IMR-90 (cell line): Measurements from ENCODE around the gene CRYBG2. TPM values are rescaled to one million over a fixed set of nuclear protein-coding genes. Genes with fewer than 3 reads are reported as not detected.

Experiments used
- ATAC-seq: fragments of 200-7000 bp; cut with Tn5 transposase; 2 replicates; pipeline ENCODE4 v1.9.1; 2020; ENCODE audit warnings: low read depth, mild to moderate bottlenecking, moderate library complexity
- BruUV-seq: library from RNA; stranded (reverse); fragments of 400-500 nt; replicated peaks from 2 replicates; lab custom pipeline; 2021; lab: Mats Ljungman, UMichigan
- CTCF ChIA-PET: fragments of 300-600 bp; formaldehyde crosslinking; extraction: SDS; loops from one replicate; lab custom pipeline; 2021; ENCODE audit warnings: antibody characterized with exemption; lab: Yijun Ruan, JAX
- POLR2A ChIA-PET: fragments of 300-600 bp; sonication (Branson Sonifier 250); formaldehyde crosslinking; loops from one replicate; lab custom pipeline; 2022; ENCODE audit warnings: antibody characterized with exemption; ENCODE audit not compliant: unreplicated experiment; lab: Charles Lee
- DNase-seq: peaks from one replicate; pipeline ENCODE4 v3.0.0; 2013
- H2AFZ ChIP-seq: replicated peaks from 2 replicates; pipeline ENCODE3; 2013; ENCODE audit warnings: low read length, mild to moderate bottlenecking; ENCODE audit not compliant: poor library complexity
- H2AK5ac ChIP-seq: 2 replicates; pipeline ENCODE4 v1.6.1; 2013; ENCODE audit warnings: low read depth, low read length, inconsistent platforms
- H2AK9ac ChIP-seq: replicated peaks from 2 replicates; pipeline ENCODE3; 2013; ENCODE audit warnings: mild to moderate bottlenecking, low read depth, low read length, moderate library complexity; ENCODE audit not compliant: poor library complexity
- H2BK120ac ChIP-seq: 2 replicates; pipeline ENCODE4 v1.6.1; 2013; ENCODE audit warnings: low read depth, low read length, inconsistent platforms
- H2BK15ac ChIP-seq: 3 replicates; pipeline ENCODE4 v1.6.1; 2013; ENCODE audit warnings: low read depth, low read length, inconsistent platforms
- H2BK20ac ChIP-seq: 2 replicates; pipeline ENCODE4 v1.6.1; 2013; ENCODE audit warnings: low read depth, mild to moderate bottlenecking, inconsistent platforms, low read length, moderate library complexity
- H2BK5ac ChIP-seq: 2 replicates; pipeline ENCODE4 v1.6.1; 2013; ENCODE audit warnings: mild to moderate bottlenecking, low read depth, low read length, inconsistent platforms; ENCODE audit not compliant: poor library complexity, severe bottlenecking
- H3K14ac ChIP-seq: replicated peaks from 2 replicates; pipeline ENCODE4 v1.6.1; 2013; ENCODE audit warnings: low read depth, low read length, inconsistent platforms
- H3K18ac ChIP-seq: 2 replicates; pipeline ENCODE4 v1.6.1; 2013; ENCODE audit warnings: low read depth, low read length, control low read depth
- H3K23ac ChIP-seq: 2 replicates; pipeline ENCODE4 v1.6.1; 2013; ENCODE audit warnings: low read depth, low read length, inconsistent platforms
- H3K27ac ChIP-seq: 2 replicates; pipeline ENCODE4 v1.5.1; 2013; ENCODE audit warnings: mild to moderate bottlenecking, control low read depth, low read length; ENCODE audit not compliant: insufficient read depth
- H3K27me3 ChIP-seq: 2 replicates; pipeline ENCODE4 v1.6.1; 2013; ENCODE audit warnings: low read length; ENCODE audit not compliant: control insufficient read depth, insufficient read depth
- H3K36me3 ChIP-seq: 2 replicates; pipeline ENCODE4 v1.6.1; 2013; ENCODE audit warnings: low read length, mixed read lengths; ENCODE audit not compliant: control insufficient read depth, insufficient read depth
- H3K4ac ChIP-seq: 2 replicates; pipeline ENCODE4 v1.6.1; 2013; ENCODE audit warnings: low read depth, low read length, inconsistent platforms
- H3K4me1 ChIP-seq: 2 replicates; pipeline ENCODE4 v1.6.1; 2013; ENCODE audit warnings: low read length, mixed read lengths; ENCODE audit not compliant: control insufficient read depth, insufficient read depth
- H3K4me2 ChIP-seq: 2 replicates; pipeline ENCODE4 v1.6.1; 2013; ENCODE audit warnings: low read depth, mild to moderate bottlenecking, control low read depth, low read length, moderate library complexity
- H3K4me3 ChIP-seq: 2 replicates; pipeline ENCODE4 v1.5.1; 2013; ENCODE audit warnings: low read depth, mild to moderate bottlenecking, control low read depth, low read length, moderate library complexity; ENCODE audit not compliant: insufficient read depth
- H3K56ac ChIP-seq: 2 replicates; pipeline ENCODE4 v1.6.1; 2013; ENCODE audit warnings: low read length, inconsistent platforms; ENCODE audit not compliant: insufficient read depth; ENCODE audit errors: extremely low read depth
- H3K79me1 ChIP-seq, 2 experiments: 2 replicates each; pipeline ENCODE4 v1.6.1; 2013; ENCODE audit warnings: low read length in 2 of 2, inconsistent platforms in 1 of 2, low read depth in 1 of 2
- H3K9ac ChIP-seq: 2 replicates; pipeline ENCODE4 v1.6.1; 2013; ENCODE audit warnings: low read depth, low read length, control low read depth
- H3K9me1 ChIP-seq: 2 replicates; pipeline ENCODE4 v1.6.1; 2013; ENCODE audit warnings: low read length, inconsistent platforms; ENCODE audit not compliant: insufficient read depth
- H3K9me3 ChIP-seq: 2 replicates; pipeline ENCODE4 v1.6.1; 2013; ENCODE audit warnings: low read length; ENCODE audit not compliant: control insufficient read depth, insufficient read depth
- H4K20me1 ChIP-seq: 2 replicates; pipeline ENCODE4 v1.6.1; 2013; ENCODE audit warnings: low read length, inconsistent platforms; ENCODE audit not compliant: insufficient read depth
- H4K5ac ChIP-seq: 2 replicates; pipeline ENCODE4 v1.6.1; 2013; ENCODE audit warnings: mild to moderate bottlenecking, low read depth, low read length, control low read depth
- H4K8ac ChIP-seq, 2 experiments: 2 replicates each; pipeline ENCODE4 v1.6.1; 2013; ENCODE audit warnings: low read depth in 2 of 2, low read length in 2 of 2, control low read depth in 1 of 2, inconsistent platforms in 1 of 2
- H4K91ac ChIP-seq: 2 replicates; pipeline ENCODE4 v1.6.1; 2013; ENCODE audit warnings: low read depth, low read length, inconsistent platforms; ENCODE audit not compliant: insufficient read depth
- BHLHE40 ChIP-seq: fragments of 150-350 bp; IDR thresholded peaks from 2 replicates; pipeline ENCODE4 v1.6.1; 2016; ENCODE audit warnings: mild to moderate bottlenecking, low read depth, low read length
- CEBPB ChIP-seq: IDR thresholded peaks from 2 replicates; pipeline ENCODE4 v1.6.1; 2012; ENCODE audit warnings: low read depth, low read length, improper control_type of control experiment
- CHD1 ChIP-seq: IDR thresholded peaks from 2 replicates; pipeline ENCODE4 v1.6.1; 2012; ENCODE audit warnings: low read depth, low read length, improper control_type of control experiment
- CTCF ChIP-seq: conservative IDR thresholded peaks from 2 replicates; pipeline ENCODE4 v1.5.1; 2012; ENCODE audit warnings: mild to moderate bottlenecking, low read depth, low read length, improper control_type of control experiment
- FOS ChIP-seq: fragments of 150-350 bp; IDR thresholded peaks from 2 replicates; pipeline ENCODE4 v1.6.1; 2016; ENCODE audit warnings: low read depth, low read length
- MAFK ChIP-seq: IDR thresholded peaks from 2 replicates; pipeline ENCODE4 v1.6.1; 2012; ENCODE audit warnings: low read depth, low read length, improper control_type of control experiment
- MAZ ChIP-seq: IDR thresholded peaks from 2 replicates; pipeline ENCODE4 v1.6.1; 2012; ENCODE audit warnings: low read depth, mild to moderate bottlenecking, low read length, improper control_type of control experiment, moderate library complexity, borderline replicate concordance
- MXI1 ChIP-seq: IDR thresholded peaks from 2 replicates; pipeline ENCODE4 v1.6.1; 2012; ENCODE audit warnings: low read depth, mild to moderate bottlenecking, low read length, moderate library complexity, borderline replicate concordance
- NFE2L2 ChIP-seq: fragments of 150-350 bp; IDR thresholded peaks from 2 replicates; pipeline ENCODE4 v1.6.1; 2016; ENCODE audit warnings: low read depth, mild to moderate bottlenecking, low read length
- POLR2A ChIP-seq: IDR thresholded peaks from 2 replicates; pipeline ENCODE4 v1.6.1; 2012; ENCODE audit warnings: mild to moderate bottlenecking, low read depth, low read length
- RAD21 ChIP-seq: IDR thresholded peaks from 2 replicates; pipeline ENCODE4 v1.6.1; 2012; ENCODE audit warnings: low read length, improper control_type of control experiment
- RCOR1 ChIP-seq: IDR thresholded peaks from 2 replicates; pipeline ENCODE4 v1.6.1; 2012; ENCODE audit warnings: mild to moderate bottlenecking, low read length, improper control_type of control experiment; ENCODE audit not compliant: insufficient replicate concordance
- RFX5 ChIP-seq: IDR thresholded peaks from 2 replicates; pipeline ENCODE4 v1.8.0; 2012; ENCODE audit warnings: low read depth, mild to moderate bottlenecking, low read length, moderate library complexity
- SMC3 ChIP-seq: fragments of 150-350 bp; IDR thresholded peaks from 2 replicates; pipeline ENCODE4 v1.6.1; 2016; ENCODE audit warnings: low read depth, mild to moderate bottlenecking, antibody characterized with exemption, low read length, moderate library complexity
- WGBS, 2 experiments: methylation state at CpG; one replicate each; pipeline versions ENCODE4 v1.1.5 to v1.1.7; 2013; ENCODE audit warnings: missing lambda C conversion rate in 2 of 2; ENCODE audit not compliant: insufficient read length in 1 of 2; ENCODE audit errors: extremely low coverage in 2 of 2; 5-methylcytosine and 5-hydroxymethylcytosine counted together
- dilution Hi-C: fragments of 300-500 bp; cut with HindIII; formaldehyde crosslinking; loops from one replicate; pipeline ENCODE4 v1.14.3; 2018; ENCODE audit warnings: low sequenced_read_pairs; ENCODE audit not compliant: unreplicated experiment
- in situ Hi-C: fragments of 300-500 bp; cut with MboI; formaldehyde crosslinking; loops from 3 replicates; pipeline ENCODE4 v1.14.3; 2019; ENCODE audit warnings: low sequenced_read_pairs, inconsistent platforms, mixed read lengths
- intact Hi-C: fragments of 100-400 bp; cut with micrococcal nuclease; formaldehyde crosslinking; loops from 2 replicates; pipeline ENCODE4 v1.10.0; 2022
- polyA plus RNA-seq, 3 experiments: library from polyadenylated mRNA; depleted of rRNA; stranded (reverse); fragments of >200 nt; gene quantifications; 2 replicates each; pipeline ENCODE4 v1.2.3, GENCODE V29; 2012; ENCODE audit warnings: low replicate concordance in 1 of 3
- total RNA-seq: library from RNA; depleted of rRNA; stranded (reverse); fragments of >200 nt; gene quantifications from 2 replicates; pipeline ENCODE4 v1.2.3, GENCODE V29; 2012
- TF ChIP-seq, protein P1 (sequence below): fragments of 150-350 bp; IDR thresholded peaks from 2 replicates; pipeline ENCODE4 v1.6.1; 2017; ENCODE audit warnings: mild to moderate bottlenecking, antibody characterized with exemption, low read length, low read depth

CRYBG2 gene
- total and polyA plus RNA-seq, 2 of the 4 experiments (the other 2 are of a cell fraction): not detected

DNA sequence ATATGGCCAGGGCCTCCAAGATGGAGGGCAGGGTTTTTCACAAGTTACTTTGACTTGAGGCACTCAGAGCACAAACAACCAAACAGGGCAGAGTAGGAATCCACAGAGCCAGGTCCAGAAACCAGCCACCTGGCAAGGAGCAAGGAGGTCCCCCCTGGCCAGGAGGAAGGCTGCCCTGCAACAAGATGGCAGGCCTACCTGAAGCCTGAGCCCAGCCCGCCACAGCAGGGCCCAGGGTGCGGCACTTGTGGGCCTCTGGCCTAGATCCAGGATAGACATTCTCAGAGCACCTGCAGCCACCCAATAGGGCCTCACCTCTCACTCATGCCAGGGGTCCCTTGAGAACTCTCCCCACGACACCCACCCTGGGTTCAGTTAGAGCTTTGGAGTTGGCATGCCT, 62.5 kb downstream of the CRYBG2 start:
- H2BK5ac ChIP-seq: no peak overlapping the region
- H2BK20ac ChIP-seq: no peak overlapping the region
- no peak overlapping the region for H3K4me3 ChIP-seq
- 90% methylated on average over 2 of the region's 3 CpGs; no CpG with 5 or more reads in 1 of the 2 experiments for WGBS, 2 experiments
- no peak overlapping the region for H3K4ac ChIP-seq
- H2AK9ac ChIP-seq: no peak overlapping the region
- H4K20me1 ChIP-seq: no peaks in the 10 kb centered on the region
- intact Hi-C loops: no loop called here
- no peak overlapping the region for H2AK5ac ChIP-seq
- no peaks in the 10 kb centered on the region for H3K27me3 ChIP-seq
- peaks cover 6% of the 10 kb centered on the region; the same call in 1 of the 2 replicates for H3K9me1 ChIP-seq
- no peak overlapping the region for H2BK15ac ChIP-seq
- no peak overlapping the region for H2BK120ac ChIP-seq
- H4K8ac ChIP-seq: no peak overlapping the region
- no peak overlapping the region for H3K27ac ChIP-seq
- no peak overlapping the region for H3K56ac ChIP-seq
- H4K91ac ChIP-seq: no peak overlapping the region
- H3K9ac ChIP-seq: no peak overlapping the region
- no peak overlapping the region for H3K14ac ChIP-seq
- CTCF ChIA-PET: no interaction called here
- DNase-seq: no peak
- no peak overlapping the region for H3K4me2 ChIP-seq
- no peaks in the 10 kb centered on the region; the same call in 1 of the 2 replicates for H3K36me3 ChIP-seq
- H3K18ac ChIP-seq: no peak overlapping the region
- H3K79me1 ChIP-seq: peaks cover 0 to 5% of the 10 kb centered on the region in 2 experiments; a peak in 1 of 4 replicates
- no peak for ATAC-seq
- BruUV-seq: no TSS peak
- no peaks in the 10 kb centered on the region; the same call in 1 of the 2 replicates for H3K4me1 ChIP-seq
- no peak overlapping the region for H3K23ac ChIP-seq
- dilution Hi-C loops: no loop called here
- H2AFZ ChIP-seq: no peak overlapping the region
- H3K9me3 ChIP-seq: no peaks in the 10 kb centered on the region
- in situ Hi-C loops: no loop called here
- no peak overlapping the region for H4K5ac ChIP-seq
- TF ChIP-seq CEBPB (no peak), CTCF (no peak), RFX5 (no peak), FOS (no peak), MAFK (no peak), RCOR1 (no peak), SMC3 (no peak), BHLHE40 (no peak), NFE2L2 (no peak), POLR2A (no peak), CHD1 (no peak), MXI1 (no peak), MAZ (no peak), RAD21 (no peak)
- TF ChIP-seq, protein P1, sequence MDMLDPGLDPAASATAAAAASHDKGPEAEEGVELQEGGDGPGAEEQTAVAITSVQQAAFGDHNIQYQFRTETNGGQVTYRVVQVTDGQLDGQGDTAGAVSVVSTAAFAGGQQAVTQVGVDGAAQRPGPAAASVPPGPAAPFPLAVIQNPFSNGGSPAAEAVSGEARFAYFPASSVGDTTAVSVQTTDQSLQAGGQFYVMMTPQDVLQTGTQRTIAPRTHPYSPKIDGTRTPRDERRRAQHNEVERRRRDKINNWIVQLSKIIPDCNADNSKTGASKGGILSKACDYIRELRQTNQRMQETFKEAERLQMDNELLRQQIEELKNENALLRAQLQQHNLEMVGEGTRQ: no peak
- POLR2A ChIA-PET: no interaction called here
